ENCODE results near the gene NET1.

The NET1 gene

DNA sequence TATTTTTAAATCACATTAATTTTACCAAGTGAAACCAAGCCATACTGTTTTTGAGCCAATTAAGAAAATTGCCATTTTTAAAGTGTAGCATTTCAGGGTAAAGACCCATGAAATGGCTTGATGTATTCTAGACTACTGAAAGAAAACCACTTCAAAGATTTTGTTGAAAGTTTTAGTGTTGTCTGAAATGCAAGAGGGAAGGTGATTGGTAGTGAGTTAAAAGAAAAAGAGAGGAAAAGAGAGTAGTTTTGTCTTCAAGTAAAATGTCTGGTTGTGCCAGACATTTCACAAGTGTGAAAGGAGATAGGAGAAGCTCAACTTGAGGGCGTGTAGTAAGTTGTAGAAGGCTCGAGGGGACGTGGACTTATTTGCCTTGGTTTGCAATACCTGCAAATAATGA is 45.4 kb downstream of the NET1 start:
- TF ChIP-seq MAX (IDR thresholded peaks at IDR 0.05) (no peak), USF1 (IDR thresholded peaks at IDR 0.05) (no peak), REST (IDR thresholded peaks at IDR 0.05; ENCODE audit: low read depth) (no peak), TEAD4 (IDR thresholded peaks at IDR 0.05) (no peak), EP300 (IDR thresholded peaks at IDR 0.05; ENCODE audit: borderline replicate concordance) (no peak), TAF1 (IDR thresholded peaks at IDR 0.05; ENCODE audit: low read depth) (no peak), EGR1 (IDR thresholded peaks at IDR 0.05) (no peak), RAD21 (IDR thresholded peaks at IDR 0.05; ENCODE audit: low read depth) (no peak), TCF12 (IDR thresholded peaks at IDR 0.05; ENCODE audit: low read depth) (no peak), NFIC (IDR thresholded peaks at IDR 0.05) (no peak), CREB1 (IDR thresholded peaks at IDR 0.05; ENCODE audit: low read depth) (no peak), FOXM1 (IDR thresholded peaks at IDR 0.05; ENCODE audit: borderline replicate concordance, low read depth) (no peak), YY1 (IDR thresholded peaks at IDR 0.05; ENCODE audit: low read depth) (no peak), CEBPB (IDR thresholded peaks at IDR 0.05) (no peak), ZBTB7A (IDR thresholded peaks at IDR 0.05; ENCODE audit: low read depth) (no peak)

DNA sequence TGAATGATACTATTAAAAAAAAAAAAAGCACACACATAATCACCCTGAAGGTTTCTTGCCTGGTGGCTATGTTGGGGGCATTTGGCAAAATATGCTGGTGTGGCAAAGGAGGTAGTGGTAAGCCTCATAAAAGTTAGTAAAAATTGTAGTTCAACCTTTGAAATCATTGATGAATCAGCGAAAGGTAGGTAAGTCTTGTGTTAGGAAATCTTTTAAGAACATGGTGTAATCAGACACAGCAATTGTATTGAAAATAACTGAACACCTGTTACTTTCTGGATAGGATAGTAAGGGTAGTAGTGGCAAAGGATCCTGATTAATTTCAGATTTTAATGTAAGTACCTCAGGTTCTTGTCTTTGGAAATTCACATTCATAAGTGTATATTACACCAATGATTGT is 46.1 kb downstream of the NET1 start:
- TF ChIP-seq MAX (IDR thresholded peaks at IDR 0.05) (no peak), NFIC (IDR thresholded peaks at IDR 0.05) (no peak), REST (IDR thresholded peaks at IDR 0.05; ENCODE audit: low read depth) (no peak), TCF12 (IDR thresholded peaks at IDR 0.05; ENCODE audit: low read depth) (no peak), ZBTB7A (IDR thresholded peaks at IDR 0.05; ENCODE audit: low read depth) (no peak), CREB1 (IDR thresholded peaks at IDR 0.05; ENCODE audit: low read depth) (no peak), RAD21 (IDR thresholded peaks at IDR 0.05; ENCODE audit: low read depth) (no peak), TAF1 (IDR thresholded peaks at IDR 0.05; ENCODE audit: low read depth) (no peak), USF1 (IDR thresholded peaks at IDR 0.05) (no peak), FOXM1 (IDR thresholded peaks at IDR 0.05; ENCODE audit: borderline replicate concordance, low read depth) (no peak), EP300 (IDR thresholded peaks at IDR 0.05; ENCODE audit: borderline replicate concordance) (no peak), TEAD4 (IDR thresholded peaks at IDR 0.05) (no peak), EGR1 (IDR thresholded peaks at IDR 0.05) (no peak), YY1 (IDR thresholded peaks at IDR 0.05; ENCODE audit: low read depth) (no peak), CEBPB (IDR thresholded peaks at IDR 0.05) (no peak)

DNA sequence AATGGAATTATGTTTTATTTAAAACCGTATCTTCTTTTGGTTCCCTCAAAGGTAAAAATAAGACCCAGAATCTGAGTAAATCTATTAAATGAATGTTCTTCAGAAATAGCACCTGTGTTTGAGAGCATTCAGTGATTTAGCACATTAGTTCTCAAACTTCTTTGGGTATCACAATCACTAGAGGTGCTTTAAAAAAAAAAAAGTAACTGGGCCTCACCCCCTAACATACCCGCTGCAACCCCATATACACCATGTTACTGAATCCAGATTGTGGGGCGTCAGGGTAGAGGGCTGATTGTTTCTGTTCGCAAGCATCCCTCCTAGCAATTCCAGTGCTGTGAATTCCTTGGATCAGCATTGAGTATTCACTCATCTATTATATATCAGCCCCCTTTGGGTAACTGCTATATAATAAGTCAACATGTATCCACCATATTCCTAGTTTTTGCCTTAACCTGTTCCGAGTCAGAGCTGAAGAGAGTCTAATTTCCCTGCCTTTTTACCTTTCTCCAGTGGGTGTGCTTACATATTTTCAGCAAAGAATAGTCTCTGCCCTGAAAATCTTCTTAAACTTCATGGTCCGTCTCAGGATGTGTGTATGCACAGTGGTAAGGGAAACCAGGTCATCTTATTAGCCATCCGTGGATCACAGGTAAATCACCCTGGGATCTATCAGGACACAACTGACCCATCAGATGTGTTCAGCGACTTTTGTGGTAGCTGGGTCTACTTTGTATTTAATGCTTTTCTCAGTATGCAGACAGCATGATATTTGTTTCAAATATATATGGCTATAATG is 46.8 kb downstream of the NET1 start:
- TF ChIP-seq CREB1 (IDR thresholded peaks at IDR 0.05; ENCODE audit: low read depth), result no peak
- TF ChIP-seq MAX (IDR thresholded peaks at IDR 0.05), result no peak
- no peak for TF ChIP-seq CEBPB (IDR thresholded peaks at IDR 0.05)
- TF ChIP-seq TCF12 (IDR thresholded peaks at IDR 0.05; ENCODE audit: low read depth), result no peak
- TF ChIP-seq TEAD4 (IDR thresholded peaks at IDR 0.05), result no peak
- TF ChIP-seq REST (IDR thresholded peaks at IDR 0.05; ENCODE audit: low read depth), result no peak
- no peak for TF ChIP-seq EP300 (IDR thresholded peaks at IDR 0.05; ENCODE audit: borderline replicate concordance)
- no peak for TF ChIP-seq NFIC (IDR thresholded peaks at IDR 0.05)
- TF ChIP-seq RAD21 (IDR thresholded peaks at IDR 0.05; ENCODE audit: low read depth), result no peak
- no peak for TF ChIP-seq EGR1 (IDR thresholded peaks at IDR 0.05)
- TF ChIP-seq USF1 (IDR thresholded peaks at IDR 0.05), result no peak
- no peak for TF ChIP-seq ZBTB7A (IDR thresholded peaks at IDR 0.05; ENCODE audit: low read depth)
- TF ChIP-seq YY1 (IDR thresholded peaks at IDR 0.05; ENCODE audit: low read depth), result no peak
- TF ChIP-seq TAF1 (IDR thresholded peaks at IDR 0.05; ENCODE audit: low read depth), result no peak
- no peak for TF ChIP-seq FOXM1 (IDR thresholded peaks at IDR 0.05; ENCODE audit: borderline replicate concordance, low read depth)
